ENCODE measurements around the gene TTLL10. TPM values are rescaled to one million over a fixed set of nuclear protein-coding genes. Genes with fewer than 3 reads are reported as not detected.

Gene TTLL10
- polyA plus RNA-seq, 1 donor (not counting 4 experiments of a cell fraction or from before 2014, with no cell fraction given), result not detected

- no peak for FAIRE-seq
Measured at GRCh38 chr1:1156140-1157032, 17.3 kb upstream of the TTLL10 start.

GRCh38 chr1:1157033-1157365 lies 16.7 kb upstream of the TTLL10 start:
- no peak for DNase-seq (ENCODE audit: low read depth, low spot score)
- Histone ChIP-seq H3K4me3 (ENCODE audit: control insufficient read depth in 2 of 3, extremely low read depth in 1 of 3, insufficient read depth in 2 of 3, low read depth in 1 of 3, low read length in 3 of 3) (no peak overlapping the region), H3K4me1 (ENCODE audit: control insufficient read depth, extremely low read depth, insufficient read depth, low read length) (peaks cover 12% of the 10 kb centered on the region), H3K9ac (ENCODE audit: control insufficient read depth, extremely low read depth, insufficient read depth, low read length) (no peak overlapping the region), H3K36me3 (ENCODE audit: control insufficient read depth in 2 of 2, extremely low read depth in 1 of 2, insufficient read depth in 2 of 2, low read length in 2 of 2) (no peaks in the 10 kb centered on the region), H2AFZ (ENCODE audit: control insufficient read depth, low read length) (no peak overlapping the region), H3K9me1 (ENCODE audit: control insufficient read depth, extremely low read depth, insufficient read depth, low read length) (no peaks in the 10 kb centered on the region), H4K20me1 (ENCODE audit: control insufficient read depth, extremely low read depth, insufficient read depth, low read length) (no peaks in the 10 kb centered on the region), H3K79me2 (ENCODE audit: control insufficient read depth, insufficient read depth, low read length) (no peaks in the 10 kb centered on the region), H3K4me2 (ENCODE audit: control insufficient read depth, extremely low read depth, insufficient read depth, low read depth, low read length) (no peak overlapping the region), H3K27ac (ENCODE audit: control insufficient read depth, insufficient read depth, low read length) (no peak overlapping the region), H3K9me3 (ENCODE audit: control insufficient read depth, low read depth, low read length) (peaks cover 2% of the 10 kb centered on the region), H3K27me3 (ENCODE audit: control insufficient read depth, extremely low read depth, insufficient read depth, low read length) (no peaks in the 10 kb centered on the region)
- no peak for FAIRE-seq
- TF ChIP-seq EZH2 (IDR thresholded peaks at IDR 0.05; ENCODE audit: low read length) (no peak), CTCF (optimal IDR thresholded peaks at IDR 0.05 in 1 of 3, IDR thresholded peaks at IDR 0.05 in 1 of 3, conservative IDR thresholded peaks at IDR 0.05 in 1 of 3; ENCODE audit: extremely low read depth in 1 of 3, insufficient read depth in 2 of 3, low read length in 3 of 3) (no peak)
- dilution Hi-C loops (cut with MboI; ENCODE audit: extremely low pct_ligation_motif_present, low sequenced_read_pairs), result no loop called here

More at GRCh38 chr1:1156140-1157032, 17.3 kb upstream of the TTLL10 start:
- DNase-seq (ENCODE audit: low read depth, low spot score), result no peak
- no peaks in the 10 kb centered on the region for H3K27me3 ChIP-seq (ENCODE audit: control insufficient read depth, extremely low read depth, insufficient read depth, low read length)
- H3K36me3 ChIP-seq (ENCODE audit: control insufficient read depth in 2 of 2, extremely low read depth in 1 of 2, insufficient read depth in 2 of 2, low read length in 2 of 2), result no peaks in the 10 kb centered on the region
- H3K79me2 ChIP-seq (ENCODE audit: control insufficient read depth, insufficient read depth, low read length), result no peaks in the 10 kb centered on the region
- H3K9me3 ChIP-seq (ENCODE audit: control insufficient read depth, low read depth, low read length), result peaks cover 2% of the 10 kb centered on the region
- peaks cover 12% of the 10 kb centered on the region for H3K4me1 ChIP-seq (ENCODE audit: control insufficient read depth, extremely low read depth, insufficient read depth, low read length)
- no peak overlapping the region for H3K4me3 ChIP-seq (ENCODE audit: control insufficient read depth in 2 of 3, extremely low read depth in 1 of 3, insufficient read depth in 2 of 3, low read depth in 1 of 3, low read length in 3 of 3)
- TF ChIP-seq CTCF (optimal IDR thresholded peaks at IDR 0.05 in 1 of 3, IDR thresholded peaks at IDR 0.05 in 1 of 3, conservative IDR thresholded peaks at IDR 0.05 in 1 of 3; ENCODE audit: extremely low read depth in 1 of 3, insufficient read depth in 2 of 3, low read length in 3 of 3) (no peak), EZH2 (IDR thresholded peaks at IDR 0.05; ENCODE audit: low read length) (no peak)
- H4K20me1 ChIP-seq (ENCODE audit: control insufficient read depth, extremely low read depth, insufficient read depth, low read length), result no peaks in the 10 kb centered on the region
- H3K9me1 ChIP-seq (ENCODE audit: control insufficient read depth, extremely low read depth, insufficient read depth, low read length), result no peaks in the 10 kb centered on the region
- H3K4me2 ChIP-seq (ENCODE audit: control insufficient read depth, extremely low read depth, insufficient read depth, low read depth, low read length), result no peak overlapping the region
- dilution Hi-C loops (cut with MboI; ENCODE audit: extremely low pct_ligation_motif_present, low sequenced_read_pairs), result no loop called here
- no peak overlapping the region for H3K9ac ChIP-seq (ENCODE audit: control insufficient read depth, extremely low read depth, insufficient read depth, low read length)
- no peak overlapping the region for H2AFZ ChIP-seq (ENCODE audit: control insufficient read depth, low read length)
- H3K27ac ChIP-seq (ENCODE audit: control insufficient read depth, insufficient read depth, low read length), result no peak overlapping the region

Data from keratinocyte (primary cell).